HG03575 (cell line): ENCODE results near the gene NAV1.

Experiments used
- ATAC-seq: cut with Tn5 transposase; IDR thresholded peaks from one replicate; pipeline ENCODE4 v1.9.1; 2021; ENCODE audit not compliant: unreplicated experiment, insufficient number of reproducible peaks, low FRiP score; ENCODE audit errors: extremely low read depth

The NAV1 gene

DNA sequence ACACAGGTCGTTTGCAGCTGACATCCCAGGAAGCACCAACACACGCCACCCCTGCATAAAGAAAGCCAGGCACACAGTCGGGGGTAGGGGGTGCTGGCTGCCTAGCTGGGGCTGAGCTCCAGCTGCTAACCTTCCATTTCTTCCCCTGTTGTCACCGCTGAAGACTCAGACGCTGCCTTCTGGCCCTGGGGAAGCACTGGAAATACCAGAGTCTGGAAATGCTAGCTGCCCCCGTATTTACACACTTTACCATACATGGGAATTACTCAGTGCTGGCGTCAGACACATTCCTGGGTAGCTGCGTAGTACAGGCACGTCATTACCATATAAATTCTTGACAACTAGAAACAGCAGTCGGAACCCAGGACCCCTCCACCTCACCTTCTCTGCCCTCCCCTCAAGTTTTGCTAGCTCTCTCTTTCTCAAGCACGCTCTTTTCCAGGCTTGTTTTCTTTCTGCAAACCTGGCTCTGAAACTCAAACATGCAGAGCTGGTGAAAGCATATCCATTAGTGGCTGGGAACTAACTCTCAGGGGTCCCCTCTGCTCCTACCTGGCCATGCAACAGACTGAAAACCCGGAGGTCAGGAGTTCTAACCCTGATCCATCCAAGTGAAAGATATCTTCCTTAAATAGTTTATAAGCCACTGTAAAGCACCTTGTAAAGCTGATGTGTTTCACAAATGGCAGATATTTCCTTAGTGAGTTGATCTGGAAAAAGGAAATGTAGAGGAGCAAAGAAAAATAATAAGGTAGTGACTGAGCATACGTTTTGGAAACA, 35.3 kb upstream of the NAV1 start:
- no peak for ATAC-seq

DNA sequence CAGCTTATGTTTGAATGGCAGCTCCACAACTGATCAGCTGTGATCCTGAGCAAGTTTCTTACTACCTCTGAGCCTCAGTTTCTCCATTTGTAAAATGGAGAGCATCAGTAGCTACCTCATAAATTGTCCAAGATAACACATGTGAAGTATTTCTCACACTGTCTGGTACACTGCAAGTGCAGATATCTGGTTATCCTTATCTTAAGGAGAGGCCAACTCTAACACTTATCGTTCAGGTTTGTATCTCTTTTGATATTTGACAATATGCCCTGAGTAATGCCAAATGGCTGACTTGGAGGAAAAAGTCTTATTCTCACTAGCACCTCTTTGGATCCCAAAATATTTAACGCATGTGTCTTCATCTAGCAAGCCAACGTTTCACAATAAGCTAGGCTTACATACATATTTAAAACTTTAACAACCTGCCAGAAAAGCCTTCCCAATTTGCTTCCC, 34.7 kb upstream of the NAV1 start:
- ATAC-seq, result no peak

DNA sequence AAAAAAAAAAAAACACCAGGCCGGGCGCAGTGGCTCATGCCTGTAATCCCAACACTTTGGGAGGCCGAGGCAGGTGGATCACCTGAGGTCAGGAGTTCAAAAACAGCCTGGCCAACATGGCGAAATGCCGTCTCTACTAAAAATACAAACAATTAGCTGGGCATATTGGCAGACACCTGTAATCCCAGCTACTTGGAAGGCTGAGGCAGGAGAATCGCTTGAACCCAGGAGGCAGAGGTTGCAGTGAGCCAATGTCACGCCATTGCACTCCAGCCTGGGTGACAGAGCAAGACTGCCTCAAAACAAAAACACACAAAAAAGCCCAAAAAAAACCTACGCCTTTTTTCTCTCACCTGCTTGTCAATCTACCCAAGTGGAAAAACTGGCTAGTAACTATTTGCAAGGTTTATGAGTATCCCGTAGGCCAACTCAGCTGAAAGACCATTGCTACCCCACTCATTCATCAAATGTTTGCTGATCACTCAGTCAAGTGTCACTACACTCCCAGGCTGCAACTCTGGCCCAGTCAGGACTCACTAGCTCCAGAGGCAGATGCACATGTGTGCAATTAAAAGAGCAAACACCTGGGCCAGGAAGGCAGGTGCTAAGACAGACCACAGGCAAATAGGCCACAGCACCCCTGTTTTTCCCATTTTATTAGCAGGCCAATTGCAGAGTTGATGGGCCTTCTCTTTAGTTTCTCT, 34.0 kb upstream of the NAV1 start:
- no peak for ATAC-seq

DNA sequence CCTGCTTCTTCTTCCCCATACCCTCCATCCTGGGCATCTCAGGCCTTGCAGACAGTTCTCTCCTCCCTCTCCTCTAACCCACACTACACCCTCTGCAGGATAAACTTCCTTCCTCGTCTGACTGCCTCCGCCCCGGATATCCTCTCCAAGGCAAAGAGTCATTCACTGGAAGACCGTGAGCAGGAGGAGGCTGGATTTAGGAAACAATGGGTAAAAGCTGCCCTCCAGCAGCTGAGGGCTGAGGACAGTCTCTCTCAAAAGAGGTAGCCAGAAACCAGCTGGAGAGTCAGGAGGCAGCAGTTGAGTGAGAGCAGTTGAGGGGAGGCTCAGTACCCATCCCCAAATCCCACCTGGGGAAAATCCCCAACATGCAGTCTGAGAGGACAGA, 33.4 kb upstream of the NAV1 start:
- no peak for ATAC-seq

DNA sequence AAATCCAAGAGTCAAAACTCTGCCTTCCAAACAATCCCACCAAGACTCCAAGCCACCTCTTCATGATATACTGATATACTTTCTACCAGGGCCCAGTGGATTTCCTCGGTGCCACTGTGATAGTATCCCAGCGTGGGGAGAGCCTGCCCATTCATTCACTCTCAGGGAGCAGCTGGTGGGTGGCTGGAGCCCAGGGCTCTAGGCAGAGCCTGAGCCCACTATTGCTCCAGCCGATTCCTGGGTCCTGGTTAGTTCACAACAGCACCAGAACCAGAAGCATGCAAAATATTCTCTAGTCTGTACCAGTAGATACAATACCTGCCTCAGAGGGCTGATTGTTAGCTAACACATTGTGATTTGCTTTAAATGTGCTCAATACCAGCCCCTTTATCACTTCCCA, 32.8 kb upstream of the NAV1 start:
- ATAC-seq, result no peak

DNA sequence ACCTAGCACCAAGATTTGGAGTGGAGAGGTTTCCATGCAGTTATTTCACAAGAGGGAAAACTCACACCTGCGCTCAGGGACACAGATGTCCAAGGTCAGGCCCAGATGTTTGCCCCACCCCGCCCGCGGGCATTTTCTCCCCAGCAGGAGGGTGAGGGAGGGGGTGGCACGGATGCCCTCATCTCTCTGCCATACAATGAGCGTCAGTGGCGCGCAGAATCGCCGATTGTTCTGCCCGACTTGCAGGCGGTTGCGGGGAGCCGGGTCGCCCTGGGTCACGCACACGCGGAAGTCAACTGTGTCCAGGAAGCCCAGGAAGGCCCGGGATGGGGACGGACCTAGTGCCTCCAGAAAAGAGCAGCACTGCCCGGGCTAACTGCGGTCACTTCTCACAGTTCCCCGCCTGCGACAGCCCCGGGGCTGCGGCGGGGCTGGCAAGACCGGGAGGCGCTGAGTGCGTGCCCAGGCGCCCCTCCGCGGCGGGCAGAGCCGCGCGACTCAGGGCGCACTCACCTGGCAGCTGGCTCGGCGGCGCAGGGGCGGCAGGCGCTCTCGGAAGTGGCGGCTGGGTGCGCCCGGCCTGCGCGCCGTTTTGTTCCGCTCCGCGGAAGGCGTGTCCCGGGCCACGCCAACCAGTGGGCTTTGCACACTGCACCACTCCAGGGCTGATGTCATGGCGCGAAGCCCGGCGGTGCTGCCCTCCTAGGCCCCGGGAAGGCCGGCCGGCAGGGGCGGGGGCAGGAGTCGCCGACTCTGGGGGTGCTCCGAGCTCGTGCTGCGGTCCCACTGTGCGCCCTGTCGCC, 32.2 kb upstream of the NAV1 start, which contains the start of gene CSRP1:
CSRP1 (minus strand) TSS at position 567 of the 803 bp plus-strand sequence. CDS start 10,820 bp downstream, outside the sequence.
- no peak for ATAC-seq

DNA sequence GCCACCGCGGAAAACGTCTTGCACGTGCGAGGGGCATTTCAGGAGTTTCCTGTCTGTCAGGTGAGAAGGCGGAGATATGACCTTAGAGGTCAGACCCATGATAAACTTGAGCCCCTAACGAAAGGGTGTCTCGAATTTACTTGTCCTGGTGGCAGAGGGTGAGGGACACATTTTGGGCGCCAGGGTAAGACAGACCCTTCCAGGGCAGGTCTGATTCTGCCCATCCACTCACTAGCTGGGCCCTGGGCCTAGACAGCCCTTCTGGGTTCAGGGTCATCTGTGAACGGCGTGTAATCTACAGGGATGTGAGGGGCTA, 31.6 kb upstream of the NAV1 start:
- no peak for ATAC-seq

DNA sequence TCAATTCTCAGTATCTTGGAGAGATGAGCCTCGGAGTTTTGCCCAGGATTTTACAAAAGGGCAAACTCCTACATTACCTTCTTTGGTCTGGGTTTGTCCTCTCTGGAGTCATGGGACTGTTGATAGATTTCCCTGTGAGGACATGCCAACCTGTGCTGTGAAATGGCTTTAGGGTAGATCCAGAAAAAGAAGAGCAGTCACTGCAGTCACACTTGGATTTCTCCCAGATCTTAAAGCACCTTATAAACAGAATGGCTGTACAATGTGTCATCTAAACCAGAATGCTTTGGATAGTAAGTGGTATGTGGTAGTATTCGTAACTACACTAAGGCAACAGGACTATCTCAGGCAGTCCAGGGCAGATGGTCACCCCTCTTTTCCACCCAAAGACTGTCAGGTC, 30.1 kb upstream of the NAV1 start:
- ATAC-seq, result no peak

DNA sequence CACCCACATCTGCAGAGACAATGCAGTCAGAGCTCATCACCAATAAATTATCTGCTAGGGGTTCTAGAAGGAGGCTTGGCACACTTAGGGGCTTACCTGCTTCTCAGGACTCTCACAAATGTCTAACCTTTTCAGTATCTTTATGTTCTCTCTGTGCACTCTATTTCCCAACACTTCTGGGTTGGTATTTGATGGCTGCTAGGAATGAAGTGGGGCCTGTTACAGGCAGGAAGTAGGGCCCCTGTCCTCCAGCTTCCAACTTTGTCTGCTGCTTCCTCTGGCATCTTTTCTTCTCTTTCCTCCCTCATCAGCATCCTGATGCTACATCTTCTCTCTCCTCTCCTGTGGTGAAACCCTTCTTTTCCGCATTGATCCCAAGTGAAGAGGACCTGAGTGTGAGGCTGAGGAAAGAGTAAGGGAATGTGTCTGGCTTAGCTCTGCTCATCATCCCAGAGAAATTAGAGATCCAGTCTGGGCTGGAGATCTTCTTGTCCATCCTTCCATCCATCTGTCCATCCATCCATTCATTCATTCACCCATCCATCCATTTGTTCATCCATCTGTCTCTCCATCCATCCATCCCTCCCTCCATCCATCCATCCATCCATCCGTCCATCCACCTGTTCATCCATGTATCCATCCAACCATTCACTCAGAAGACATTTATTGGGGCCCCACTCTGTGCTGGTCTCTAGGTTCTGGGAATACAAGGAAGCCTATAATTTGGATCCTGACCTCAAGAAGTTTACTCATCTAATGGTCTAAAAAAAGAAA, 29.1 kb upstream of the NAV1 start:
- no peak for ATAC-seq

DNA sequence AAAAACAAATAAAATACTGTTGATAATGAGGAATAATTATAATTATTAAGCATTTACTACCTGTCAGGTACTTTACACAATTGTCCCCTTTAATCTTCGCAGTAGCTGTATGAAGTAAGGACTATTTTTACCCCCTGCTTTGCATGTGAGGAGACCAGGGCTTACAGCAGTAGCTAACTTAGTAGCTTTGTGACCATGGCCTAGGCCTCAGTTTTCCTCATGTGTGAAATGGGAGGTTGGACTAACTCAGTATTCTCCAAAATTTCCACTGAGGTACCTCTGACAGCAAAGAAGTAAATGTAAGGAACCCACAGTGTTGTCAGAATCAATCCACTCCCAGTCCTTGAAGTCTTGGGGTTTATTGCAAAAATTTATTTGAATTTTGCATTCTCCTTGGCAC, 28.2 kb upstream of the NAV1 start:
- no peak for ATAC-seq

DNA sequence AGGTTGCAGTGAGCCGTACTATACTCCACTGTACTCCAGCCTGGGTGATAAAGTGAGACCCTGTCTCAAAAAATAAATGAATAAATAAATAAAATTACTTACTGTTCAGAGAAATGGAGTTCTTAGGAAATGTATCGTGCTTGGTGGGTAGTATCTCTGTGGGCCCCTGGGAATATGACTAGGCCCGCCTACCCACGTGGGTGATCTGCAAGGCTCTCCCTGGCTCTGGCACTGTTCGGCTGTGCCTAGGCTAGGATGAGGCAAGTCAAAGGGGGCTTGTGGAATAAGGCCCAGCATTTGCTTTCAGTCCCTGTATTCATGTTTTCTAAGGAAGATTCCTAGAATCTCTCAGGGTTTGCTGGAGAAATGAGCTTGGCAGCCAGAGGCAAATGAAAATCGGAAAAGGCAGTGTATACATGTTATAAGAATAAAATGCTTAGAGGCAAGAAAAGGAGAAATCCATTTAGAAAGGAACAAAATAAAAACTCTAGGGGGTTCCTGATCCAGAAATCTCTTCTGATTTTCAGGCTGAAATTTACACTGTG, 27.5 kb upstream of the NAV1 start:
- no peak for ATAC-seq

DNA sequence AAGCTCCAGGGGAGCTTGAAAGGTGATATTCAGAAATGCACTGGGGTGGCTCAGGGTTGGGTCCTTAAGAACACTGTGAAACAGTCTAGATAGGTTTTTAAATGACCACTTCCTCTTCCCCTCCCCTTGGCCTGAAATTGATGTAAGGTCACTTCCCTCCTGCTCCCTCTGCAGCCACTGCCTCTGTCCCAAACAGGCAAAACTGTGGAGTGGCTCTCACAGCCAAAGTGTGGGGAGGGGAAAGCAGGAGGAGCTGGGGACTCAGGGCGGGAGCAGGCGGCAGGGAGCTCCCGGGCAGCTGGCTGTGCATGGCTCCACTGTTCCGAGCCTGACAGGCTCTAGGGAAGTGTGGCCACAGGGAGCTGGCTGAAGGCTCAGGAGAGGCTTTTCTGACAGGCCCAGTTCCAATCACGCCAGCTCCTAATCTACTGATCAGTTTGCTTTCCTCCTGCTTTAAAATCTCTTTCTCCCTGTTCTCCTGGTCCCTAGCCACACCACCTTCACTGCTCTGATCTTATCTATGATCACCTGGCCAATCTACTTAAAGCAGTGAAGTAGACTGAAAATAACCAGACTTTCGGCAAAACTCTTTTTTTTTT, 26.9 kb upstream of the NAV1 start:
- no peak for ATAC-seq

DNA sequence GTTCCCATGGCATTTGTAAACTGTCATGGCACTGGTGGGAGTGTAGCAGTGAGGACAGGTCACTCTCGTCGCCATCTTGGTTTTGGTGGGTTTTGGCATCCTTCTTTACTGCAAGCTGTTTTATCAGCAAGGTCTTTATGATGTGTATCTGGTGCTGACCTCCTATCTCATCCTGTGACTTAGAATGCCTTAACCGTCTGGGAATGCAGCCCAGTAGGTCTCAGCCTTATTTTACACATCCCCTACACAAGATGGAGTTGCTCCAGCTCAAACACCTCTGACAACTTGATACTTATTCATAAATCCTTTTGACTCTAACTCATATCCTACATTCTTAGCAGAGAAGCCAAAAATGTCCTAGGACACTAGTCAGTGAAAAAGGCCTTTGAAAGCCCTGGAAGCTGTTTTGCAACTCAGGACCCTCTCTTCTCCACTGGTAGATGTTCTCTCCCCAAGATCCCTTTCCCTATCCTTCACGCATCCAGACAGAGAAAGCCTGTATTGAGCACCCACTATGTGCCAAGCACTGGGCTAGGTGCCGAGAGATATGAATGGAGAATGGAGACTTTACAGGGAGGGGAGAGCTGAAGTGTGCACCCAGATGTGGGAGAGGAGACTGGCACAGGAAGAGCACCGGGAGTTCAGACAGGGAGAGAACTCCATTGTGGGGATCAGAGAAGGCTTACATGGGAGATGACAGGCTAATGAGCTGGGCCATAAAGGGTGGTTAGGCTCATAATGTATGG, 25.3 kb upstream of the NAV1 start:
- ATAC-seq, result no peak

DNA sequence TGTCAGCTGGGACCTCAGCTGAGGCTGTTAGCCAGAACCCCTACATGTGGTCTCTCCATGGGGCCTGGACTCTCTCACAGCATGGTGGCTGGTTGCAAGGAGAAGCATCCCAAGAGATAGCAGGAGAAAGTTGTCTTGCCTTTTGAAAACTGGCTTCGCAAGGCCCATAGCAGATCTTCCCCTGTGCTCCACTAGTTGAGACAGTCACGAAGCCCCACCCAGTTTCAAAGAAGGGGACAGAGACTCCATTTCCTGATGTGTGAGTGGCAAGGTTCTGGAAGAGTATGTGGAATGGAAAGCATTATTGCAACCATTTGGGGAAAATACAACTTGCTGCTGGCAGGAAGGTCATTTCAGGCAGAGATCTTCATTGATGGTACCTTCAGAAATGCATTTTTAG, 24.5 kb upstream of the NAV1 start:
- ATAC-seq, result no peak

DNA sequence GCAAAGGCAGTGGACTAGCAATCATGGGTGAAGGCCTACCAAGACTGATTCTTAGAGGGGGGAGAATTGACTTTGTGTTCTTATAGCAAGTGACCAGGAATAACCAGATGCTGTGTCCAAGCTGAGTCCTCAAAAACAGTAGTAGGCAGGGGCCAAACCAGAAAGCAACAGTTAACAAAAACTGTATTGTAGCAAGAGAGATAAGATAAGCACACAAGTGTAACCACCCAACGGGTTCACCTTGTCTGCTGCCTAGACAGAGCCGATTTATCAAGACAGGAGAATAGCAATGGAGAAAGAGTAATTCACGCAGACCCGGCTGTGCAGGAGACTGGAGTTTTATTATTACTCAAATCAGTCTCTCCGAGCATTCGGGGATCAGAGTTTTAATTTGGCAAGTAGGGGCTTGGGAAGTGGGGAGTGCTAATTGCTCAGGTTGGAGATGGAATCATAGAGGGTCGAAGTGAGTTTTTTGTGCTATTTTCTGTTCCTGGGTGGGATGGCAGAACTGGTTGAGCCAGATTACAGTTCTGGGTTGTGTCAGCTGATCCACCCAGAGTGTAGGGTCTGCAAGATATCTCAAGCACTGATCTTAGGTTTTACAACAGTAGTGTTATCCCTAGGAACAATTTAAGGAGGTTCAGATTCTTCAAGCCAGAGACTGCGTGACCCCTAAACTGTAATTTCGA, 23.7 kb upstream of the NAV1 start:
- ATAC-seq, result no peak

DNA sequence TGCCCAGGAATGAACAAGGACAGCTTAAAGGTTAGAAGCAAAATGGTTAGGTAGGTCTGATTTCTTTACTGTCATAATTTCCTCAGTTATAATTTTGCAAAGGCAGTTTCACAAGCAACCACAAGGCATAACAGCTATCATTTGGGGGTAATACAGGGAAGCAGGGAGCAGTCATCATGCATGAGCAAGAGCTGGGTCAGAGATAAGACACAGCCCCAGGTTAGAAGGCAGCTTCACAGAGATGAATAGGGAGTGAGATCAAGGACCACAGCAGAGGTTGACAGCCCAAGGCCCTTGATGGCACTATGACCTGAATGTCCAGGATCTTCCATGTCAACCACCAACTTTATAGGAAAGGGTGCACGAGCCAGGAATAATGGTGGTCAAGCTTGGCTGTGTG, 23.0 kb upstream of the NAV1 start:
- ATAC-seq, result no peak

DNA sequence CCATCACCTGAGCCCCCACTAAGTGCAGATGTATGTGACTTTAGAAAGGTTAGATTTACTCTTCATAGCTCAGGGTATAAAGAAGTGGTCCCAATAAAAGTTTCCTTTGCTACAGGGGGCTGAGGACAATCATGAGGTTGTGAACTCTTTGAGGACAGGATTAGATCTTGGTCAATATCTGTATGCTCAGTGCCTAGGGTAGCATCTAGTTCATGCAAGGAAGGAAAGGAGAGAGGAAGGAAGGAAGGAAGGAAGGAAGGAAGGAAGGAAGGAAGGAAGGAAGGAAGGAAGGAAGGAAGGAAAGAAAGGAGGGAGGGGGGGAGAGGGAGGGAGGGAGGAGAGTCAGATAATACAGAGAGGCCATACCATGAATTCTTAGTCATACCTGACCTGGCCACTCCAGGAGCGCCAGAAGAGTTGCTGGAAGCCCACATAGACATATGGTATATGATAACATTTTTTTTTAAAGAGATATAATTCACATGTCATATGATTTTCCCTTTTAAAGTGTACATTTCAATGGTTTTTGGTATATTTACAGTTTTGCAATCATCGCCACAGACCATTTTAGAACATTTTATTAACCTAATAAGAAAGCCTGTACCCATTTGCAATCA, 22.3 kb upstream of the NAV1 start:
- no peak for ATAC-seq
